Measurements from ENCODE around the gene GPR89B. TPM values are rescaled to one million over a fixed set of nuclear protein-coding genes. Genes with fewer than 3 reads are reported as not detected.

The GPR89B gene
- total RNA-seq, 1 donor from 2014 or later: 22.7 TPM

DNA sequence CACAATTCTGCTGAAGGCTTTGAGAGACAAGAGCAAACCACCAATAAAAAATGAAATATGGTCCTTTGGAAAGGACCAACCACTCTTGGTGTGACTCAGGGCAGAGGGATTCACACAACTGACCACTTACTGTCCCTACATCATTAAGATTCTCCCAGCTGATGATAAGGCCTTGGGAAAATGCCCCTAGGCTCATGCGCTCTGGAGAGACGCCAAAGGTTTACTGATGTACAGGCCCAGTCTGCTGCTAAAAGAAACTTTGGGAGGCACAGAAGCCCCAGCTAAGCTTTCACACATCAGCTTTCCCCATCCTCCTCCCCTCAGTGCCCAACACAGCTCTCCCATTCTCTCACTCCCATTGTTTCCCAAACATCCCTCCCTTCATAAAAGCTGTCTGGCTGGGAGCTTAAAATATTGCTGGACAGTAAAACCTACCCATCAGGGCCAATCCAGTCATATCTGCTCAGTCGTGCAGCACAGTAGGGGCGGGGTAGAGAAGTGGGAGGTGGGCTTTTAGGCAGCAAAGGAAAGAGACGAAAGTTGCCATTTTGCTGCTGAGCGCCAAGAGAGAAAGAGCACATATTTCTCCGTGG lies 25.9 kb upstream of the GPR89B start, which contains the start of gene GJA8:
Gene GJA8, plus strand, starts transcription at position 543 of the 593 bp plus-strand sequence. CDS start 5,161 bp downstream, outside the sequence.
- no peak within 1 kb of the TSS for H3K27ac Mint-ChIP-seq
- peaks cover 22% of the 10 kb centered on the region for H3K27me3 Mint-ChIP-seq
- TF ChIP-seq, protein P1, sequence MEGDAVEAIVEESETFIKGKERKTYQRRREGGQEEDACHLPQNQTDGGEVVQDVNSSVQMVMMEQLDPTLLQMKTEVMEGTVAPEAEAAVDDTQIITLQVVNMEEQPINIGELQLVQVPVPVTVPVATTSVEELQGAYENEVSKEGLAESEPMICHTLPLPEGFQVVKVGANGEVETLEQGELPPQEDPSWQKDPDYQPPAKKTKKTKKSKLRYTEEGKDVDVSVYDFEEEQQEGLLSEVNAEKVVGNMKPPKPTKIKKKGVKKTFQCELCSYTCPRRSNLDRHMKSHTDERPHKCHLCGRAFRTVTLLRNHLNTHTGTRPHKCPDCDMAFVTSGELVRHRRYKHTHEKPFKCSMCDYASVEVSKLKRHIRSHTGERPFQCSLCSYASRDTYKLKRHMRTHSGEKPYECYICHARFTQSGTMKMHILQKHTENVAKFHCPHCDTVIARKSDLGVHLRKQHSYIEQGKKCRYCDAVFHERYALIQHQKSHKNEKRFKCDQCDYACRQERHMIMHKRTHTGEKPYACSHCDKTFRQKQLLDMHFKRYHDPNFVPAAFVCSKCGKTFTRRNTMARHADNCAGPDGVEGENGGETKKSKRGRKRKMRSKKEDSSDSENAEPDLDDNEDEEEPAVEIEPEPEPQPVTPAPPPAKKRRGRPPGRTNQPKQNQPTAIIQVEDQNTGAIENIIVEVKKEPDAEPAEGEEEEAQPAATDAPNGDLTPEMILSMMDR (IDR thresholded peaks at IDR 0.05; ENCODE audit: unreplicated experiment): no peak
- H3K9me3 Mint-ChIP-seq (ENCODE audit: low read depth): no peaks in the 10 kb centered on the region
- no peaks in the 10 kb centered on the region for H3K36me3 Mint-ChIP-seq (ENCODE audit: insufficient read depth)
- no peak for DNase-seq (ENCODE audit: low spot score, unreplicated experiment)
- H3K4me3 Mint-ChIP-seq (ENCODE audit: low read depth): no peak within 1 kb of the TSS
- no peaks in the 10 kb centered on the region for H3K4me1 Mint-ChIP-seq (ENCODE audit: low read depth)

DNA sequence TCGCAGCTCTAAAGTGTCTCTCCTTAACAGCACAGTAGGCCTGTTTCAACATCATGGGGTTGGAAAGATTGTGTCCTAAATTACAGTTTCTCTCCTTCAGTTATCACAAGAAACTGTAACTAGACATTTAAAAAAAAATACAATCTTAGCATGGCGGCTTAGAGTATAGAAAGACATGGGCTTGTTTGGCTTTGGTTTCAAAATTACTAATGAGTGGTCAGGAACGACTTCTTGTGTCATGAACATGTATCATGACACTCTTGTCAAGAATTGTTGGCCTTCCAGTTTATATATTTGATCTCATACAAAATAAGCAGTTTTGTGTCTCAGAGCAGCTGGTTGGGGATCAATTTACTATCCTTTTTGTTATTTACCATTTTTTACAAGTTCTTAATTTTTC lies 23.5 kb upstream of the GPR89B start:
- DNase-seq (ENCODE audit: low spot score, unreplicated experiment): no peak
- Mint-ChIP-seq H3K9me3 (ENCODE audit: low read depth) (no peaks in the 10 kb centered on the region), H3K27ac (no peak overlapping the region), H3K4me1 (ENCODE audit: low read depth) (no peaks in the 10 kb centered on the region), H3K27me3 (peaks cover 24% of the 10 kb centered on the region), H3K36me3 (ENCODE audit: insufficient read depth) (no peaks in the 10 kb centered on the region), H3K4me3 (ENCODE audit: low read depth) (no peak overlapping the region)
- TF ChIP-seq, protein P1 (IDR thresholded peaks at IDR 0.05; ENCODE audit: unreplicated experiment): no peak

DNA sequence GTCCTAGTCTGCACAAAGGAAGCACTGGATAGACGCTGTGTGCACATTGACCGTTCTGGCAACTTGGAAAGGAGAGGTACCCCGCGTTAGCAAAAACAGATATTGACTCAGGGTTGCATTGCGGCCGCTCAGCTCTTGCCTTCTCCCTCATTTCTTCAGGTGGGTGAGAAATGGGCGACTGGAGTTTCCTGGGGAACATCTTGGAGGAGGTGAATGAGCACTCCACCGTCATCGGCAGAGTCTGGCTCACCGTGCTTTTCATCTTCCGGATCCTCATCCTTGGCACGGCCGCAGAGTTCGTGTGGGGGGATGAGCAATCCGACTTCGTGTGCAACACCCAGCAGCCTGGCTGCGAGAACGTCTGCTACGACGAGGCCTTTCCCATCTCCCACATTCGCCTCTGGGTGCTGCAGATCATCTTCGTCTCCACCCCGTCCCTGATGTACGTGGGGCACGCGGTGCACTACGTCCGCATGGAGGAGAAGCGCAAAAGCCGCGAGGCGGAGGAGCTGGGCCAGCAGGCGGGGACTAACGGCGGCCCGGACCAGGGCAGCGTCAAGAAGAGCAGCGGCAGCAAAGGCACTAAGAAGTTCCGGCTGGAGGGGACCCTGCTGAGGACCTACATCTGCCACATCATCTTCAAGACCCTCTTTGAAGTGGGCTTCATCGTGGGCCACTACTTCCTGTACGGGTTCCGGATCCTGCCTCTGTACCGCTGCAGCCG lies 20.3 kb upstream of the GPR89B start:
- no peak overlapping the region for H3K27ac Mint-ChIP-seq
- peaks cover 22% of the 10 kb centered on the region for H3K27me3 Mint-ChIP-seq
- no peak overlapping the region for H3K4me3 Mint-ChIP-seq (ENCODE audit: low read depth)
- no peaks in the 10 kb centered on the region for H3K4me1 Mint-ChIP-seq (ENCODE audit: low read depth)
- DNase-seq (ENCODE audit: low spot score, unreplicated experiment): no peak
- no peaks in the 10 kb centered on the region for H3K9me3 Mint-ChIP-seq (ENCODE audit: low read depth)
- no peaks in the 10 kb centered on the region for H3K36me3 Mint-ChIP-seq (ENCODE audit: insufficient read depth)
- TF ChIP-seq, protein P1 (IDR thresholded peaks at IDR 0.05; ENCODE audit: unreplicated experiment): no peak

DNA sequence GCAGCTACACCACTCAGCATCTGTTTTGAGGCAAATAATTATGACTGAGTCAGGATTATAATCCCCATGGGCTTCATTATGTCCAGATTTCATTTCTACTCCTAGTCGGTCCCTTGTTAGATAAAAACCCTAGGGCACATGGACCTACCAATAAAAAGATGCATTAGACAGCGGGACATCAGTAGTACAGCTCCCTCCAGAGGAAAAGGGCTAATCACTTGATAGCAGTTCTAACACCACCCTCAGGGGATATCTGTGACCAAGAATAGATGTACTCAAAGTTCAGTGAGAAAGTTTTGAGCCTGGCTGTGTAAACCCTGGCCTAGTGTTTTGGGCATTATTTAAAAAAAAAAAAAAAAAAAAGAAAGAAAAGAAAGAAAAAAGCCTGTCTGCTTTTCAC lies 15.7 kb upstream of the GPR89B start:
- DNase-seq (ENCODE audit: low spot score, unreplicated experiment): no peak
- no peak overlapping the region for H3K27ac Mint-ChIP-seq
- H3K4me1 Mint-ChIP-seq (ENCODE audit: low read depth): no peaks in the 10 kb centered on the region
- no peak overlapping the region for H3K4me3 Mint-ChIP-seq (ENCODE audit: low read depth)
- peaks cover 13% of the 10 kb centered on the region for H3K27me3 Mint-ChIP-seq
- no peaks in the 10 kb centered on the region for H3K36me3 Mint-ChIP-seq (ENCODE audit: insufficient read depth)
- TF ChIP-seq, protein P1 (IDR thresholded peaks at IDR 0.05; ENCODE audit: unreplicated experiment): no peak
- no peaks in the 10 kb centered on the region for H3K9me3 Mint-ChIP-seq (ENCODE audit: low read depth)

DNA sequence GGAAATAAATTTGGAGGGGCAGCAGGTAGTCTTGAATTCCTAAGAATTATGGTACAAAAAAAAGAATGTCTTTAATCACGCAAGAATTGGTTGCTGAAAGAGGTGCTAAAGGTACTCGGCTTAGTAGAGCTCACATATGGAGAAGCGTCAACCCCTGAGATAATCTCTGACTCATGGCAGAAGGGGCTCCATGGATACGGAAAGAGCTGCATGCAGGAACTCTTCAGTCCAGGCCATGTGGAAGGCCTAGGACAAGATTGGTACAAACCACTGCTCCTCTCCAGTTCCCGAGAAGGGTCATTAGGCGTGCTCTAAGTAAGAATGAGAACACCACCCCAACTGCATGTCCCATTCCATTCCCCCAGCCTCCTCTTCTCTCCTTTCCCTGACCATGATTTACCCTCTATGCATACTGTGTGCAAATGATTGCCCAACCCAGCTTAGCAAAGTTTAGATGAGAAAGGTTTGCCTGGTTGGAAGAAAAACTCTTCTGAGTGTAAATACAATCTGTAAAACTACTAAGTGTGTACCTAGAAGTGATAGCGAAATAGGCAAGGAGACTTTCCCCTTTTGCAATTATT lies 14.8 kb upstream of the GPR89B start:
- H3K36me3 Mint-ChIP-seq (ENCODE audit: insufficient read depth): no peaks in the 10 kb centered on the region
- no peaks in the 10 kb centered on the region for H3K9me3 Mint-ChIP-seq (ENCODE audit: low read depth)
- H3K27ac Mint-ChIP-seq: no peak overlapping the region
- DNase-seq (ENCODE audit: low spot score, unreplicated experiment): no peak
- TF ChIP-seq, protein P1 (IDR thresholded peaks at IDR 0.05; ENCODE audit: unreplicated experiment): no peak
- no peak overlapping the region for H3K4me3 Mint-ChIP-seq (ENCODE audit: low read depth)
- peaks cover 12% of the 10 kb centered on the region for H3K27me3 Mint-ChIP-seq
- H3K4me1 Mint-ChIP-seq (ENCODE audit: low read depth): no peaks in the 10 kb centered on the region
